NCI-H510A (cell line): ENCODE data around the gene ARPC1B.
"Not testable (repeated sequence)": the region's sequence is repeated elsewhere in the genome, so short reads cannot be mapped to it uniquely, and the experiment has no call there.

ENCODE experiments used
- DNase-seq: peaks from one replicate; lab custom pipeline; 2025; lab: John Stamatoyannopoulos, UW

Gene ARPC1B

DNA sequence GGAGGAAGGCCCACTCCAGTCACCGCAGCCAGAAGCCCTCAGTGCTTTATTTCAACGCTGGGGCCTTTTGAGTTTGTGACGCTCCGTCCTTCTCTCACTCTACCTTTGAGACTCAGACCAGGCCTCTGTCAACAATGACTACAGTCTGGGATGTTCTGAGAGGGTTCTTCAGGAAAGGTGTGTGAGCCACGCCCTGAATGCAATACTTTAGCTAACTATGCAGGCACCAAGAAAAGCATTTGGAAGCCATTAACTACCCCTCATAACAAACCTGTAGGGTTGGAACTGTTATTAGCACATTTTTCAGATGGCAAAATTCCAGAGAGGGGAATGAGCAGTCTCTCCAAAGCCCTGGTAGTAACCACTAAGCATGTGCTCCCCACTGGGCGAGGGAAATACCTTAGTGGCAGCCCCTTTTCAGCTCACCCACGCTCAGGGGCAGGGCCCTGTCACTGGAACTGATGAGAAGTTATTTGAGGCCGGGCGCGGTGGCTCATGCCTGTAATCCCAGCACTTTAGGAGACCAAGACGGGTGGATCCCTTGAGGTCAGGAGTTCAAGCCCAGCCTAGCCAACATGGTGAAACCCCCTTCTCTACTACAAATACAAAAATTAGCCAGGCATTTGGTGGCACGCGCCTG lies 5.7 kb upstream of the ARPC1B start:
- no peak for DNase-seq

DNA sequence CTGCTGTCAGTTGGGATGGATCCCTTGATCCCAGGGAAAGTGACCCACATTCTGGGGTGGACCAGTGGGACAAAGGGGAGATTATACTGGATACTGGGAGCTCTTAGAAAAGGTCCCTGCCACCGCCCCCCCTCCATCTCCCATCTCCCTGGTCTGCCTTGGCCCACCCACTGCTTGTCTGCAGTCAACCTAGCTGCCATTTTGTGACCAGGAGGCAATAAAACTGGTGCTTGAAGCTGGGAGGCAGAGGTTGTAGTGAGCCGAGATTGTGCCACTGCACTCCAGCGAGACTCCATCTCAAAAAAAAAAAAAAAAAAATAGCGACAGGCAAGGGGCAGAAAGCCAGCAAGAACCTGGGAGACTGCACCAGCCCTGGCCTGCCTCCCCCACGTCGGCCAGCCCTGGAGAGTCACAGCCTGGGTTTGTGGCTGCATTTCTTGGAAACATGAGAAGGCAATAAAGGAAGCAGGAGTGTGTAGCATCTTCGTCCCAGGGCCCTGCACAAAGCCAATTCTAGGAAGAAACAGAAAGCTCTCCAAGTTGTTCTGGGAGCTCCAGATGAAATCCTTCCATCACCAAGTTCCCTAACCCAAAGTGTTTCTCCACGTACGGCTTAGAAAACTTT lies 4.7 kb upstream of the ARPC1B start:
- no peak for DNase-seq

DNA sequence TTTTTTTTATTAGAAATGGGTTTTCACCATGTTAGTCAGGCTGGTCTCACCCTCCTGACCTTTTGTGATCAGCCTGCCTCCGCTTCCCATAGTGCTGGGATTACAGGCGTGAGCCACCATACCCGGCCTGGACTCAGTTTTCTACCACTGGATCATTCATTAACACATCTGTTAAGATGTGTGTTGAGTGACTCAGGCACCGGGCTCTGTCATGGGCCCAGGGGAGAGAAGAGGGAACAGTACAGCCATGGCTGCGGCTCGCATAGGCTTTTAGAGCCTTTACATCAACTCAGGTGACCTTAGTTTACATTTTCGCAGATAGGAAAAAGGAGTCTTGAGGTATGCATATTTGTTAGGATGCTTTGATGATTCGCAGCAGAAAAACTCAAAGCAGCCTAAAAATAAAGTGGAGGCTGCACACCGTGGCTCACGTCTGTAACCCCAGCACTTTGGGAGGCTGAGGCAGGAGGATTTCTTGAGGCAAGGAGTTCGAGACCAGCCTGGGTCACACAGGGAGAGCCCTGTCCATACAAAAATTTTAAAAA lies 3.1 kb upstream of the ARPC1B start:
- no peak for DNase-seq

DNA sequence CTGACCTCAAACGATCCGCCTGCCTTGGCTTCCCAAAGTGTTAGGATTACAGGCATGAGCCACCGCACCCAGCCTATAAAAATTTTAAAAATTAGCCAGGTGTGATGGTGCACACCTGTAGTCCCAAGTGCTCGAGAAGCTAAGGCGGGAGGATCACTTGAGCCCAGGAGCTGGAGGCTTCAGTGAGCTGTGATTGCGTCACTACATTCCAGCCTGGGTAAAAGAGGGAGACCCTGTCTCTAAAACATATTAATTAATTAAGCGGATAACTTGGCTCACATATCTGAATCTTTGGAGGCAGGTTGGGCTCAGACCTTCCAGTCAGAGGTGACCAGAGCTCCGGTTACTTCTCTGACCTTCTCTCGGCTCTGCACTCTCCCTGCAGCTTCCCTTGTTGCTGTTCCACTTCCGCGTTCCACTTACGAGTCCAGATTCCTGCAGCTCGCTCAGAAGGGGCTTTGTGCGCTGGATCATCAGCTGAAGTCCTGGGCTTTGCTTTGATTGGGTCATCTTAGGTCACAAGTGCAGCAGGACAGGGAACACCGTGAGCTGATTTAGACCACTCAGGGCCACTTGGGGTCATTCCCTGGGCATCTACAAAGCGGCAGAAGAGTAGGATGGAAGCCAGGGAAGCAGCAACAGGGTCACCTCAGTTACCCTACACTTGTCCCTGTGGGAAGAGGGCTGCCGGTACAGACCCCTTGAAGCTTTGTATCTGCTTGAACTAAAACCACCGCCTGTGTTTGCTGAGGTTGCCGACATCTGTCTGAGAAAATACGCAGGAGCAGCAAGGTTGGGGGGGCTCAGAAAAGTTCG lies 2.0 kb upstream of the ARPC1B start:
- no peak for DNase-seq

DNA sequence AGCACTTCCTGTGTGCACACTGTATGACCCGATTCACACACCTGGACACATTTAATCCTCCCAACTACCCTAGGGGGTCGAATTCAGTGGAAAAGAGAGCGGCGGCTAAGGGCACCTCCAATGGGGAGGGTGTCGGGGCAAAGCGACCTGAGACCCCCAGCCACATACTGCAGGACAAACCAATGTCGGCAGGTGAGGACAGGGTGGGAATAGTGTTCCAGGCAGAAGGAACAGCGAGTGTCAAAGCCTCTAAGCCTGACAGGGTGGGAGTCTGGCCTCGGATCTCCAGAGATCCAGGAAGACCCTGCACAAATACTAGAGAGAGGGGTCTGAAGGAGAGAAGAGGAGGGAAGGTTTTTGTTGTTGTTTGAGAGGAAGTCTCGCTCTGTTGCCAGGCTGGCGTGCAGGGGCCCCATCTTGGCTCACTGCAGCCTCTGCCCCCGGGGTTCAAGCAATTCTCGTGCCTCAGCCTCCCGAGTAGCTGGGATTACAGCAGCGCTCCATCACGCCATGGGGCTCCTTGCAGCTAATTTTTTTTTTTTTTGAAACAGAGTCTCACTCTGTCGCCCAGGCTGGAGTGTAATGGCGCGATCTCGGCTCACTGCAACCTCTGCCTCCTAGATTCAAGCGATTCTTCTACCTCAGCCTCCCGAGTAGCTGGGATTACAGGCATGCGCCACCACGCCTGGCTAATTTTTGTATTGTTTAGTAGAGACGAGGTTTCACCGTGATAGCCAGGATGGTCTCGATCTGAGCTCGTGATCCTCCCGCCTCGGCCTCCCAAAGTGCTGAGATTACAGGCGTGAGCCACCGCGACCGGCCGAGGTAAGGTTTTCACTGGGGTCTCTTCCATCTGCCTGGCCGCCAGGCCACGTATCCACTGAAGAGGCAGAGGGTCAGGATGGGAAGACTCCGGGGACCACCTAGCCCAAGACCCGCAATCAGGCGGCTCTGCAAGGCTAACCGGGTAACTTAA lies 1.2 kb upstream of the ARPC1B start:
- no peak for DNase-seq

DNA sequence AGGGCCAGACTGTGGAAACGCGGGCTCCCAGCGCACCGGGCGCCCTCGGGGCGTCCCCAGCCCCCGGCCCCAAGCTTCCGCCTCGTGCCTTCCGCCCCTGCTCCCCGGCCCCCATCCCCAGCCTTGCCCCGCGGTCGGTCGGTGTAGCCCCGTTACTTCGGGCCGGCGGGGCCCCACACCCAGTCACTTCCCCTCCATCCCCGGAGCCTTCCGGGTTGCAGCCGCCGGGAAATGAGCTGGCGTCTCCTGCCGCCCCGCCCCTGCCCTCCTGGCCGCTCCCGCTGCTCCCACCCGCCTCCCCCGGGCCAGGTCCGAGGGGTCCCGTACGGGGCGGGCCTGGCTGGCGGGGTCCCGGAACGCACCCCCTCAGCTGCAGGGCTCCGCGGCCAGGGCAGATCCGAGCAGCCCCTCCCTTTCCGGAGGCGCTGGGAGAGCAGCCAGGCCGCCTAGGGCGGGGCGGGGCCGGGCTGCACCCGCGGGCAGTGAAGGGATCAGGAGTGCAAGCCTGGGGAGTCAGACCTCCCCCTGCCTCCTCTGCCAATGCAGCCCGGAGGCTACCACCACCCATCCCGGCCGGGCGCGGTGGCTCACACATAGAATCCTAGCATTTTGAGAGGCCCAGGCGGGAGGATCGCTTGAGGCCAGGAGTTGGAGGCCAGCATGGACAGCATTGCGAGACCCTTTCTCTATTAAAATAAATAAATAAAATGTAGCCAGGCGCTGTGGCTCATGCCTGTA lies 709 bp downstream of the ARPC1B start:
- no peak for DNase-seq

DNA sequence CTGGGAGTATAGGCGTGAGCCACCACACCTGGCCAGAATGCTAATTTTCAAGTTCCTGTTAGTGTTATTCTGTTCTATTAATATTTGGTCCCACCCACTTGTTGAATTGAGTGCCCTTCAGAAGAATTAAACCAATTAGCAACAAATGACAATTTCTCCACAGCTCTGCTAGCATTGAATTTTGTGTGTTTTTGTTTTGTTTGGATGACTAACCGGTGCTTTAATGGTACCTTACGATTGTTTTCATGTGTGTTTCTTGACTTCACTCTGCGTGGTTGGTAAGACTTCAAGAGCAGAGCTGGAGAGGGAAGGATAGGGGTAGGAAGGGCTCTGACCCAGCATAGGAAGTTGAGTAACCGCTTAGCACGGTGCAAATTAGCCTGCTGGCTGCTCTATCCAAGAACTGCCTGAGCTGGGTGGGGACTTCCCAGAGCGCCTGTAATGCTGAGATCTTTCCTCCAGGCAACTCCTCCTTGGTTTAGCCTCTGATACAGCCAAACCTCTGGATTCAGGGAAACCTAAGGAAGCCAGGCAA lies 4.6 kb downstream of the ARPC1B start:
- DNase-seq = no peak

DNA sequence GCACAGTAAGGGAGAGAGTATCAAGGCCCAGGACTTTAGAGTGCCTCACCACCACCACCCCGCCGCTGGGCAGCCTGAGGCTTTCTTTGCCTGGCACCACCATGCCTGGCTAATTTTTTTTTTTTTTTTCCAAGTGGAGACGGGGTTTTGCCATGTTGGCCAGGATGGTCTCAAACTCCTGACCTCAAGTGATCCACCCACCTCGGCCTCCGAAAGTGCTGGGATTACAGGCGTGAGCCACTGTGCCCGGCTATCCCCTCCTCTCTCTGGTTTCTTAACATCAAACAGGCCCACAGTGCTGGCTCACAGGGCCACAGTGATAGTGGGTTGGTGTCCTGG lies 5.1 kb downstream of the ARPC1B start:
- not testable (repeated sequence) for DNase-seq

DNA sequence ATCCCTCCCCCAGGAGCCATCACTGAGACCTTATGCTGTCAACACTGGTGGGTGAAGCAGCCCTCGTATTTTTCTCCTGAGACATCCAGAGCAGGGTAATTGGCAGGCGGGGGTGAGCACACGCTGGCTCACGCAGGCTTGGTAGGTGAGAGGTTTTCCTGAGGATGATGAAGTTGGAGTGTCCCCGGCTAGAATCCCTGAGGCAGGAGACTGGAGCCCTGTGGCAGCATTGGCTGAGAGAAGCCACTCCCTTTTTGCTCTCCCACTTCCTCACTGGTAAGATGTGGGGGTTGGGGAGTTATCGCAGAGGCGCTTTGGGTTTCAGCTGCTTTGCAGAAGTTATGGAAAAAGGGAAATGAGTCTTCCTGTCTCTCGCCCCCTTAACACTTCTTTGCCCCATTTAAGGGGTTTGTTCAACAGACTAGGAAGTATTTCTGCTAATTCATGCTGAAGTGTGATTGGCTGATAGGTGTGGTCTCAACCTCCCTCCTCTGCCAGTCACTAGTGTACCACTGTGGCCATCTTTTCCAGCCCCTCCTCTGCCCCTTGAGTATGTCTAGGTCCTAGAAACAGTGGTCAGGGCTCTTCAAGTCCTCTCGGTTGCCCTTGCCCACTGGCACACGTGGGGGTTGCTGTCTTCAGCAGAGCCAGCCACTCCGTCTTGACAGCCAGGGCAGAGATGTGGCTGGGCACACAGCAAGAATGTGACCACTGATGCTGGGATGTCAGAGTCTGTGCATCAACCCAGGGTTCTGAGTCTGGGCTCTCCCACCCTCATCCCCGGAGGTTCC lies 5.7 kb downstream of the ARPC1B start:
- no peak for DNase-seq

DNA sequence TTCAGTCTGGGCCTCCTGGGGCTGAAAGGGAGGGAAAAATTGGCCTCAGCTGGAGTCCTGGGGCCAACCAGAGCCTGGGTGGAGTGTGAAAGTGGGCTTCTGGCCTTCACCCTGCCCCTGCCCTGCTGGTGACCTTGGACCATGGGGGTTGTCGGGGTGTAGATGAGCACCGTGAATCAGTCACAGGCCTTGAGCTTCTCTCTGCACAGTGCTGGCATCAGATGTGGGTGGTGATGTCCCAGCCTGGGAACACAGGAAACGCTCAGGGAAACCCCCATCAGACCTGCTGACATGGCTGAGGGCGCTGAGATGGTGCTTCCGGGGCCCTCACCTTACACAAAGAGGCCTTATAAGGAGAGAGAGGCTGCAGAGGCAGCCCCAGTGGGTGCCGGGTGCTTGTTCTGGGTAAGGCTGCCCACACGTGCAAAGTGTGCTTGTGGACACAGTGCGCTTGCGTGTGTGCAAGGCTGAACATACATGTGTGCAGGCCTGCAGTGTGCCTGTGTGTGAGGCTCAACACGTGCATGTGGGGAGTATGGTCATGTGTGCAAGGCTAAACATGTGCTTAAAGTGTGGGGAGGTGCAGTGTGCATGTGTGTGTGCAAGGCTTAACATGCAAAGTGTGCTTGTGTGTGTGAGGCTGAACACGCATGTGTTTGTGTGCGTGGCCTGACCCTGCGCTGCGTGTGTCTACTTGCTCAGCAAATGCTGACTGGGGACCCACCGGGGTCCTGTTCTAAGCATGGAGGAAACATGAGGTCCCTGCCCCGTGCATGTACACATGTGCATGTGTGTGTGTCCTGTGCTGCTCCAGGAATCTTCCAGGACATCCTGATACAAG lies 6.5 kb downstream of the ARPC1B start:
- no peak for DNase-seq

DNA sequence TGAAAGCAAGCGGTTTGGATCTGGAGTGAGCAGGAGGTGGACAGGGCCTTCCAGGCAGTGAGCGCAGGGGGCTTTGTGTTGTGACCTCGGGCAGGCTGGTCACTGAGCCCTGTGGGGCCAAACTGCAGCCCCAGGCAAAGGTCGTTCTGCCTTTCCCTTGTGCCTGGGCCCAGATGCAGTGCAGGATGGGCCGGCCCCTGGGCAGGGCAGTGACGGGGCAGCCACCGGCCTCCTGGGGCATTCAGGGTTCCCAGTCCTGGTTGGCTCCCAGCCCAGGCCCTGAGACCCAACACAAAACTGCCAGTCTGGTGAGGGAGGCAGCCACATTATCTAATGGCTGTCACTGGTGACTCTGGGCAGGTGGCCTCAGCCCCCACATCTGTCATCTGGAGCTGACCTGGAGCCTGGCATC lies 7.1 kb downstream of the ARPC1B start:
- no peak for DNase-seq

DNA sequence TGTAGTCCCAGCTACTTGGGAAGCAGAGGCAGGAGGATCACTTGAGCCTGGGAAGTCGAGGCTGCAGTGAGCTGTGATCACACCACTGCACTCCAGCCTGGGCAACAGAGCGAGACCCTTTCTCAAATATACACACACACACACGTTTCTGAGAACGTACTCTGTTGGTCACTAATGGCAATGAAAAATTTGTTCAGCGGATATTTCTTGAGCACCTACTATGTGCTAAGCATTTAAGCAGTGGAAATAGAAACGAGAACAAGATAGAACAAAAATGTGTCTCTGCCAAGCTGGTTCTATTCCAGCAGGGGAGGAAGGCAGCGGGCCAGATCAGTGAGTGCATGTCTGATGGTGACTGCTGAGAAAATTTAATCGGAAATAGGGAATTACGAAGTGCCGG lies 8.7 kb downstream of the ARPC1B start:
- no peak for DNase-seq

DNA sequence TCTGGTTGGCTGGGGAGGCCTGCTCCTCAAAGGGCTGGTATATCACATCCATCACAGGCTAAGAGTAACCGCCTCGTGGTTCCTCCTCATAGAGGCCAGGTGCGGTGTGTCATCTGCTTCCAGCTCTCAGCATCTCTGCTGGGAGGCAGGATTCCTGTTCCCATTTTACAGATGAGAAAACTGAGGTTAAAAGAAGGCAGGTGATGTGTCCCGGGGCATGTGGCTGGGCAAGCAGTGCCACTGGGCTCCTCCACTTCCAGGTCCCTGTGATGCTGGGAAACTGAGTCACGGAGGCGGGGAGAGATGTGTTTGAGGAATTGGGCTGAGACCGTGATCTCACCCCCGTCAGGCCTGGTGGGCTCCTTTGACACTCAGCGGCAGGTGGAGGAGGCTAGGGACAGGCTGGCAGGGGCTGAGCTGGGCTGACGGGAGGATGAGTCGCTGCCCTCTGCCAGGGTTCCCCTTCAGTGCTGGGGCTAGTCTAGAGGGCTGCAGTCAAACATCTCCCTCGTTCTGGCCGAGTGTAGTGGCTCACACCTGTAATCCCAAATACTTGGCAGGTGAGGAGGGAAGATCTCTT lies 9.4 kb downstream of the ARPC1B start:
- DNase-seq = no peak

DNA sequence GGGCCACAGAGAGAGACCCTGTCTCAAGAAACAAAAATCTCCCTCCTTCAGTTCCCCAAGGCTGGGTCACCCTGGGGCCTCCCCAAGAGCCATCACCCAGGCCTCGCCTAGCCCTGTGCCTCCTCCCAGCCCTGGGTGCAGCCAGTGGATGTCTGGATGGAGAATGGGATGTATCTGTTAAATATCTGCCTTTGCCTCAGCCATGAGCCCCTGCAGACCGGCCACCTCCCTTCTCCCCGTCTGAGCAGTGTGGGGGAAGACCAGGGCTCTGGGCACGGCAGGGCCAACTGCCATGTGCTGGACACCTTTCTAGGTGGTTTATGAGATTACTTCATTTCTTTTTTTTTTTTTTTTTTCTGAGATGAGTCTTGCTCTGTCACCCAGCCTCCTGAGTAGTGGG lies 10.0 kb downstream of the ARPC1B start:
- DNase-seq = no peak

DNA sequence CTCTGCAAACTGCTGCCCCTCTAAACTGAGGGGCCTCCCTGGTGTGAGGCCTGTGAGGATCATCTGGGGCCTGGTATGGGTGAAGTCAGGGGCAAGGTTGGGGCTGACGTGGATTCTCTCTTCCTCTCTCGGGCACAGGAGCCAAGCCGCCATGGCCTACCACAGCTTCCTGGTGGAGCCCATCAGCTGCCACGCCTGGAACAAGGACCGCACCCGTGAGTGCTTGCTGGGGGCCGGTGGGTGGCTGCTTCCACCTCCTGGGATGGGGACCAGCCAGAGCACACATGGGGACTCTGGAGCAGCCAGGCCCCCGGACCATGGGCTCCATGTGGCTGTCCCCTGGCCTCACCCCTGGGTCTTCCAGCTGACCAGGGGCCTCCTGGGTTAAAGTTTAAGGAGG lies 11.0 kb downstream of the ARPC1B start:
- no peak for DNase-seq

DNA sequence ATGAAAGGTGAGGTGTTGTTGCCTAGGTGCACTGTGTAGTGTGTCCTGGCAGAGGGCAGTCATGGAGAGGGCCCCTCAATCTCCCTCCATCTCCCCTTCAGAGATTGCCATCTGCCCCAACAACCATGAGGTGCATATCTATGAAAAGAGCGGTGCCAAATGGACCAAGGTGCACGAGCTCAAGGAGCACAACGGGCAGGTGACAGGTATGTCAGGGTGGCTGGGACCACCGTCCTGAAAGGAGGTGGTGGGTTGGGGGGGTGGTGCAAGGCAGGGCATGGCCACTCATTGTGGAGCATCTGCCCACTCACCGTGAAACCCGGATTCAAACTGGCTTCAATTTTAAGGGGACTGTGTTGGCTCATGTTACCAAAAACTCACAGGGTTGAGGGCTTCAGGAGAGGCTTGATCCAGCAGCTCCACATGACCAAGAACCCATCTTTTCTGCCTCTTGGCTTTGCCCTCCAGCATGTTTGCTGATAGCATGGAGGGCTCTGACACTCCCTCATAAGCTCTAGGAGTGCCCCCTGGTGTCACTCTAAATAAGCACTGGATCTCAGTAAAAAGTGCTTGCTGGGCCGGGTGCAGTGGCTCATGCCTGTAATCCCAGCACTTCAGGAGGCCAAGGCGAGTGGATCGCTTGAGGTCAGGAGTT lies 12.2 kb downstream of the ARPC1B start:
- DNase-seq = no peak

DNA sequence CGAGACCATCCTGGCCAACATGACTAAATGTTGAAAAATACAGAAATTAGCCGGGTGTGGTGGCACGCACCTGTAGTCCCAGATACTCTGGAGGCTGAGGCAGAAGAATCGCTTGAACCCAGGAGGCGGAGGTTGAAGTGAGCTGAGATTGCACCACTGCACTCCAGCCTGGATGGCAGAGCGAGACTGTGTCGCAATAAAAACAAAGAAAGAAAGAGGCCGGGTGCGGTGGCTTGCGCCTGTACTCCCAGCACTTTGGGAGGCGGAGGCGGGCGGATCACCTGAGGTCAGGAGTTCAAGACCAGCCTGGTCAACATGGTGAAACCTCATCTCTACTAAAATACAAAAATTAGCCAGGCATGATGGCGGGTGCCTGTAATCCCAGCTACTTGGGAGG lies 12.7 kb downstream of the ARPC1B start:
- DNase-seq = not testable (repeated sequence)

DNA sequence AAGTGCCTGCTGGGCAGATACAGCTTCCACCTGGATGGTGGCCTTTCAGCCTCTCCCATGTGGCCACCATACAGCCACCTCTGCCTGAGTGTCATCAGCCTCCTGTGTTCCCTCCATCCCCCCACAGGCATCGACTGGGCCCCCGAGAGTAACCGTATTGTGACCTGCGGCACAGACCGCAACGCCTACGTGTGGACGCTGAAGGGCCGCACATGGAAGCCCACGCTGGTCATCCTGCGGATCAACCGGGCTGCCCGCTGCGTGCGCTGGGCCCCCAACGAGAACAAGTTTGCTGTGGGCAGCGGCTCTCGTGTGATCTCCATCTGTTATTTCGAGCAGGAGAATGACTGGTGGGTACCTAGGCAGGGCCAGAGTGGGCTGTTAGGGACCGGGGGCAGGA lies 13.4 kb downstream of the ARPC1B start:
- no peak for DNase-seq
